Pancreas (tissue), 10 donors: ENCODE results near the gene EGLN3. TPM values are rescaled to one million over a fixed set of nuclear protein-coding genes. Genes with fewer than 3 reads are reported as not detected.
A peak's percentile ranks its signal among the peaks of the same experiment; 100 is the strongest.

Experiments
- ATAC-seq, 4 donors: fragments of 200-7000 bp; cut with Tn5 transposase; one replicate each; pipeline versions ENCODE4 v1.8.0 to v1.9.1; 2020; ENCODE audit warnings: mild to moderate bottlenecking in 4 of 4, moderate library complexity in 4 of 4
- DNase-seq, 6 donors: peaks; one replicate each; pipeline ENCODE4 v3.0.0-alpha.2; 2020
- FAIRE-seq: peaks from 2 replicates; lab custom pipeline; 2012; peaks lifted over from hg19 to GRCh38; lab: Jason Lieb, UNC
- H3K27ac ChIP-seq, 4 donors: fragments of 200-600 bp; sonication (generic); 1 replicate in 3 of 4; 2 replicates in 1 of 4; pipeline versions ENCODE4 v1.5.0 to v1.8.0; 2020
- H3K27me3 ChIP-seq, 4 donors: fragments of 200-600 bp; one replicate each; pipeline ENCODE4 v1.8.0; 2021
- H3K36me3 ChIP-seq, 3 donors: fragments of 200-600 bp; sonication (generic) in 1 of 3; one replicate each; pipeline versions ENCODE4 v1.5.0 to v1.8.0; 2020 to 2021
- H3K4me1 ChIP-seq, 3 donors: fragments of 200-600 bp; one replicate each; pipeline ENCODE4 v1.8.0; 2021
- H3K4me3 ChIP-seq, 4 donors: fragments of 200-600 bp; sonication (generic) in 2 of 4; one replicate each; pipeline versions ENCODE4 v1.5.0 to v1.8.0; 2020 to 2021
- H3K9me3 ChIP-seq, 4 donors: fragments of 200-600 bp; one replicate each; pipeline ENCODE4 v1.8.0; 2021
- CTCF ChIP-seq, 4 donors: fragments of 200-600 bp; sonication (generic) in 3 of 4; IDR thresholded peaks; one replicate each; pipeline versions ENCODE4 v1.5.0 to v1.8.0; 2021; ENCODE audit warnings: antibody characterized with exemption in 4 of 4
- WGBS, 2 donors: extraction: QIAGEN DNeasy Blood & Tissue Kit; methylation state at CpG; one replicate each; pipeline ENCODE4 v1.1.7; 2013; 5-methylcytosine and 5-hydroxymethylcytosine counted together
- intact Hi-C, 3 donors: fragments of 100-400 bp; cut with DNase I; formaldehyde crosslinking; loops; one replicate each; pipeline versions ENCODE4 v1.11.1 to v1.14.2; 2022
- polyA plus RNA-seq, 2 donors: library from polyadenylated mRNA; stranded (reverse); fragments of 200-250 nt; gene quantifications; one replicate each; pipeline ENCODE4 v1.2.3, GENCODE V29; 2013
- total RNA-seq, 6 donors: library from RNA; stranded (reverse); fragmentation: NEBNext Ultra II Directional in 4 of 6; extraction: Animal tissue kit (Norgen Biotek cat#: 25700) in 4 of 6; gene quantifications; one replicate each; pipeline versions ENCODE4 v1.2.1 to v1.2.4, GENCODE V29; 2021 to 2023
- donor health status: healthy with polysubstance abuse.
- donor health status: DM: no; HTN: no; CAD: no; lungs with moderate emphysema.
- donor health status: DM: no; HTN: no; CAD: no.
- donor health status: control.
- donor health status: control.
- donor health status: Bipolar disorder and iron deficiency.
- donor health status: DM: yes; HTN: yes; CAD: no.
- donor health status: DM: no; HTN: no; CAD: no.
- donor health status: DM: no; HTN: no; CAD: no.
- donor health status: DM: yes; HTN: yes; CAD: no.

Gene EGLN3
- total and polyA plus RNA-seq, 8 donors = 1.2 to 14.5 (median 2.9) TPM

GRCh38 chr14:33948869-33949408 lies 1.9 kb downstream of the EGLN3 start:
- Histone ChIP-seq H3K4me3 (peak overlapping the region in 2 of 4 donors; percentile 54 to 77), H3K27me3 (no peaks in the 10 kb centered on the region), H3K36me3 (no peaks in the 10 kb centered on the region), H3K27ac (no peak overlapping the region), H3K9me3 (no peaks in the 10 kb centered on the region), H3K4me1 (peaks cover 3 to 17% (median 13%) of the 10 kb centered on the region in 3 donors)
- no peak for ATAC-seq
- no peak for TF ChIP-seq CTCF (IDR thresholded peaks at IDR 0.05)
- WGBS, 2 donors = 75 to 80% methylated on average over 9 of the region's 9 CpGs
- intact Hi-C loops = no loop called here
- no peak for DNase-seq
- FAIRE-seq = no peak

- Histone ChIP-seq H3K4me3 (peak overlapping the region in 1 of 4 donors; percentile 77), H3K36me3 (no peaks in the 10 kb centered on the region), H3K27ac (no peak overlapping the region), H3K9me3 (no peaks in the 10 kb centered on the region), H3K27me3 (no peaks in the 10 kb centered on the region), H3K4me1 (peaks cover 3 to 24% (median 17%) of the 10 kb centered on the region in 3 donors)
- FAIRE-seq (no peak), ATAC-seq (no peak), DNase-seq (no peak)
- WGBS, 2 donors = 41 to 47% methylated on average over 3 of the region's 3 CpGs
- intact Hi-C loops = no loop called here
- TF ChIP-seq CTCF (IDR thresholded peaks at IDR 0.05) = no peak
Measured at GRCh38 chr14:33948145-33948868, 2.6 kb downstream of the EGLN3 start.

GRCh38 chr14:33946679-33947476 lies 4.0 kb downstream of the EGLN3 start:
- TF ChIP-seq CTCF (IDR thresholded peaks at IDR 0.05) = no peak
- 83 to 87% methylated on average over 5 of the region's 5 CpGs for WGBS, 2 donors
- DNase-seq (no peak), FAIRE-seq (no peak), ATAC-seq (no peak)
- Histone ChIP-seq H3K27ac (no peak overlapping the region), H3K9me3 (no peaks in the 10 kb centered on the region), H3K36me3 (no peaks in the 10 kb centered on the region), H3K4me3 (no peak overlapping the region), H3K4me1 (peaks cover 3 to 38% (median 17%) of the 10 kb centered on the region in 3 donors), H3K27me3 (no peaks in the 10 kb centered on the region)
- intact Hi-C loops = no loop called here

GRCh38 chr14:33945210-33946088 lies 5.4 kb downstream of the EGLN3 start:
- H3K4me1 ChIP-seq = peaks cover 3 to 33% (median 17%) of the 10 kb centered on the region in 3 donors
- ATAC-seq = no peak
- intact Hi-C loops = no loop called here
- H3K36me3 ChIP-seq = no peaks in the 10 kb centered on the region
- H3K27ac ChIP-seq = no peak overlapping the region
- no peak for FAIRE-seq
- H3K4me3 ChIP-seq = no peak overlapping the region
- no peak for TF ChIP-seq CTCF (IDR thresholded peaks at IDR 0.05)
- no peaks in the 10 kb centered on the region for H3K27me3 ChIP-seq
- no peak for DNase-seq
- no peaks in the 10 kb centered on the region for H3K9me3 ChIP-seq
- 86 to 91% methylated on average over 4 of the region's 4 CpGs for WGBS, 2 donors
